ENCODE data around the gene AKIP1. TPM values are rescaled to one million over a fixed set of nuclear protein-coding genes. Genes with fewer than 3 reads are reported as not detected.

Gene AKIP1
- polyA plus RNA-seq, 1 donor from 2014 or later, result 81.5 TPM

- Histone ChIP-seq H3K79me2 (replicated peaks; ENCODE audit: insufficient read depth, low read length) (no peaks in the 10 kb centered on the region), H3K9me3 (ENCODE audit: low read length) (no peaks in the 10 kb centered on the region), H3K9me2 (ENCODE audit: insufficient read depth, low read length) (no peaks in the 10 kb centered on the region), H3K27me3 (ENCODE audit: insufficient read depth, low read depth, low read length) (no peaks in the 10 kb centered on the region), H3K36me3 (ENCODE audit: insufficient read depth, low read length) (peaks cover 4% of the 10 kb centered on the region), H3K27ac (ENCODE audit: low read length) (no peak overlapping the region), H3K4me2 (ENCODE audit: low read length) (no peak overlapping the region), H3F3A (ENCODE audit: insufficient read depth, low read length, poor library complexity, severe bottlenecking) (no peaks in the 10 kb centered on the region), H3K9ac (ENCODE audit: low read length) (no peak overlapping the region), H4K20me1 (ENCODE audit: insufficient read depth) (no peaks in the 10 kb centered on the region), H2AFZ (ENCODE audit: low read depth, low read length) (no peak overlapping the region), H3K4me3 (ENCODE audit: low read length) (no peak overlapping the region)
- TF ChIP-seq CTCF (IDR thresholded peaks at IDR 0.05; ENCODE audit: poor library complexity, severe bottlenecking) (no peak), MXI1 (conservative IDR thresholded peaks at IDR 0.05; ENCODE audit: poor library complexity, severe bottlenecking) (no peak), EP300 (conservative IDR thresholded peaks at IDR 0.05; ENCODE audit: poor library complexity, severe bottlenecking) (no peak), TAF1 (IDR thresholded peaks at IDR 0.05; ENCODE audit: low read depth) (no peak), RAD21 (conservative IDR thresholded peaks at IDR 0.05) (no peak)
These were observed 18.1 kb downstream of the AKIP1 start for GRCh38 chr11:8928981-8929615.

- Histone ChIP-seq H3K4me2 (ENCODE audit: low read length) (no peak overlapping the region), H3K4me3 (ENCODE audit: low read length) (no peak overlapping the region), H2AFZ (ENCODE audit: low read depth, low read length) (no peak overlapping the region), H3K27me3 (ENCODE audit: insufficient read depth, low read depth, low read length) (no peaks in the 10 kb centered on the region), H3K9me3 (ENCODE audit: low read length) (no peaks in the 10 kb centered on the region), H4K20me1 (ENCODE audit: insufficient read depth) (no peaks in the 10 kb centered on the region), H3K36me3 (ENCODE audit: insufficient read depth, low read length) (peaks cover under 1% of the 10 kb centered on the region), H3K27ac (ENCODE audit: low read length) (no peak overlapping the region), H3F3A (ENCODE audit: insufficient read depth, low read length, poor library complexity, severe bottlenecking) (no peaks in the 10 kb centered on the region), H3K9ac (ENCODE audit: low read length) (no peak overlapping the region), H3K79me2 (replicated peaks; ENCODE audit: insufficient read depth, low read length) (no peaks in the 10 kb centered on the region), H3K9me2 (ENCODE audit: insufficient read depth, low read length) (no peaks in the 10 kb centered on the region)
- no peak for TF ChIP-seq SMC3 (conservative IDR thresholded peaks at IDR 0.05; ENCODE audit: poor library complexity)
- no peak for TF ChIP-seq EP300 (conservative IDR thresholded peaks at IDR 0.05; ENCODE audit: poor library complexity, severe bottlenecking)
- TF ChIP-seq REST (IDR thresholded peaks at IDR 0.05; ENCODE audit: borderline replicate concordance), result no peak
- no peak for TF ChIP-seq RAD21 (conservative IDR thresholded peaks at IDR 0.05)
- no peak for TF ChIP-seq POLR2AphosphoS5 (IDR thresholded peaks at IDR 0.05)
- TF ChIP-seq TAF1 (IDR thresholded peaks at IDR 0.05; ENCODE audit: low read depth), result no peak
- TF ChIP-seq MXI1 (conservative IDR thresholded peaks at IDR 0.05; ENCODE audit: poor library complexity, severe bottlenecking), result no peak
- TF ChIP-seq CTCF (IDR thresholded peaks at IDR 0.05; ENCODE audit: poor library complexity, severe bottlenecking), result no peak
- TF ChIP-seq EZH2 (IDR thresholded peaks at IDR 0.05; ENCODE audit: borderline replicate concordance, insufficient read depth, low read length, poor library complexity, severe bottlenecking), result no peak
These were observed 19.6 kb downstream of the AKIP1 start for GRCh38 chr11:8930456-8931175.

All from neural cell (in vitro differentiated cells).